GM12878 (cell line): ENCODE data around the gene FAM98C. TPM values are rescaled to one million over a fixed set of nuclear protein-coding genes. Genes with fewer than 3 reads are reported as not detected.

Experiments used
- ATAC-seq: fragments of 200-7000 bp; cut with Tn5 transposase; 3 replicates; pipeline ENCODE4 v1.9.1; 2020; ENCODE audit warnings: mild to moderate bottlenecking, moderate library complexity
- BruUV-seq: library from RNA; stranded (reverse); fragments of 400-500 nt; replicated peaks from 2 replicates; lab custom pipeline; 2021; lab: Mats Ljungman, UMichigan
- CTCF ChIA-PET: fragments of 300-600 bp; sonication (Branson Sonifier 250); formaldehyde crosslinking; extraction: SDS; loops from one replicate; lab custom pipeline; 2021; ENCODE audit warnings: inconsistent platforms; lab: Yijun Ruan, JAX
- POLR2A ChIA-PET: fragments of 350-600 bp; formaldehyde crosslinking; extraction: SDS; loops from one replicate; lab custom pipeline; 2021; ENCODE audit warnings: inconsistent platforms; lab: Charles Lee
- RAD21 ChIA-PET: fragments of 300-600 bp; sonication (Branson Sonifier 250); formaldehyde crosslinking; loops from one replicate; lab custom pipeline; 2023; ENCODE audit warnings: antibody characterized with exemption; ENCODE audit not compliant: unreplicated experiment; lab: Charles Lee
- SMC1A ChIA-PET: fragments of 300-600 bp; sonication (Branson Sonifier 250); formaldehyde crosslinking; loops from one replicate; lab custom pipeline; 2023; ENCODE audit not compliant: unreplicated experiment, uncharacterized antibody; lab: Charles Lee
- DNase-seq: peaks from one replicate; pipeline ENCODE4 v3.0.0-alpha.2; 2011; ENCODE audit warnings: low read depth, low spot score
- FAIRE-seq: peaks from 3 replicates; lab custom pipeline; 2011; peaks lifted over from hg19 to GRCh38; lab: Jason Lieb, UNC
- H2AFZ ChIP-seq: 2 replicates; pipeline ENCODE4 v1.6.0; 2011; ENCODE audit warnings: low read depth, low read length, control low read depth; ENCODE audit not compliant: control insufficient read depth
- H3K27ac ChIP-seq: 2 replicates; pipeline ENCODE4 v1.5.1; 2011; ENCODE audit warnings: control low read depth; ENCODE audit not compliant: control insufficient read depth, insufficient read depth
- H3K27me3 ChIP-seq, 2 experiments: replicated peaks in 1 of 2; 2 replicates each; pipeline versions ENCODE4 v1.6.0 to v1.6.1; 2011; ENCODE audit warnings: low read length in 1 of 2; ENCODE audit not compliant: control insufficient read depth in 2 of 2, insufficient read depth in 2 of 2
- H3K36me3 ChIP-seq, 2 experiments: 2 replicates each; pipeline ENCODE4 v1.5.1; 2011; ENCODE audit warnings: low read length in 1 of 2; ENCODE audit not compliant: control insufficient read depth in 2 of 2, insufficient read depth in 2 of 2
- H3K4me1 ChIP-seq: 2 replicates; pipeline ENCODE4 v1.6.1; 2011; ENCODE audit warnings: mild to moderate bottlenecking, low read length, moderate library complexity, mixed read lengths; ENCODE audit not compliant: control insufficient read depth, insufficient read depth
- H3K4me2 ChIP-seq: 2 replicates; pipeline ENCODE4 v1.6.0; 2011; ENCODE audit warnings: control low read depth; ENCODE audit not compliant: control insufficient read depth, insufficient read depth
- H3K4me3 ChIP-seq: fragments of 200-600 bp; sonication (generic); 2 replicates; pipeline ENCODE4 v1.5.1; 2016
- H3K79me2 ChIP-seq: 2 replicates; pipeline ENCODE4 v1.6.0; 2011; ENCODE audit warnings: low read length; ENCODE audit not compliant: control insufficient read depth, insufficient read depth
- H3K9ac ChIP-seq: 2 replicates; pipeline ENCODE4 v1.8.0; 2011; ENCODE audit warnings: low read length, control low read depth, mixed read lengths; ENCODE audit not compliant: control insufficient read depth, insufficient read depth
- H3K9me3 ChIP-seq: replicated peaks from 3 replicates; pipeline ENCODE4 v1.5.1; 2011; ENCODE audit warnings: mild to moderate bottlenecking, low read length; ENCODE audit not compliant: control insufficient read depth, insufficient read depth
- H4K20me1 ChIP-seq: 2 replicates; pipeline ENCODE4 v1.6.0; 2011; ENCODE audit not compliant: control insufficient read depth, insufficient read depth
- CBFB ChIP-seq: IDR thresholded peaks from 2 replicates; pipeline ENCODE4 v1.6.1; 2016; ENCODE audit warnings: antibody characterized with exemption, low read depth
- GATAD2B ChIP-seq: fragments of 450-650 bp; conservative IDR thresholded peaks from 2 replicates; pipeline ENCODE4 v1.6.1; 2017; ENCODE audit warnings: low read depth, mild to moderate bottlenecking, moderate library complexity
- HCFC1 ChIP-seq: fragments of 150-350 bp; IDR thresholded peaks from 2 replicates; pipeline ENCODE4 v1.6.1; 2014; ENCODE audit warnings: low read length
- HDAC6 ChIP-seq: fragments of 200-600 bp; sonication (generic); IDR thresholded peaks from one replicate; pipeline ENCODE4 v1.8.0; 2017; ENCODE audit warnings: antibody characterized with exemption; ENCODE audit not compliant: unreplicated experiment
- KAT2A ChIP-seq: conservative IDR thresholded peaks from 2 replicates; pipeline ENCODE4 v1.6.1; 2011; ENCODE audit warnings: low read depth, low read length; ENCODE audit not compliant: control insufficient read depth
- KLF5 ChIP-seq: fragments of 450-650 bp; IDR thresholded peaks from 2 replicates; pipeline ENCODE4 v1.6.1; 2014; ENCODE audit warnings: mild to moderate bottlenecking; ENCODE audit not compliant: partially characterized antibody
- NBN ChIP-seq: fragments of 450-650 bp; IDR thresholded peaks from 2 replicates; pipeline ENCODE4 v1.6.1; 2016
- NFIC ChIP-seq: IDR thresholded peaks from 2 replicates; pipeline ENCODE4 v1.6.1; 2012; ENCODE audit warnings: low read depth, mild to moderate bottlenecking, inconsistent platforms, low read length, moderate library complexity
- PML ChIP-seq: IDR thresholded peaks from 2 replicates; pipeline ENCODE4 v1.6.1; 2012; ENCODE audit warnings: low read length, inconsistent platforms
- SP1 ChIP-seq: IDR thresholded peaks from one replicate; pipeline ENCODE4 v1.6.1; 2011; ENCODE audit warnings: low read depth, low read length
- WRNIP1 ChIP-seq: IDR thresholded peaks from 2 replicates; pipeline ENCODE4 v1.6.1; 2011; ENCODE audit warnings: low read depth, low read length, improper control_type of control experiment, borderline replicate concordance
- WGBS: methylation state at CpG from one replicate; pipeline ENCODE4 v1.1.6; 2016; ENCODE audit warnings: low lambda C conversion rate; ENCODE audit not compliant: insufficient replicate concordance, insufficient coverage; ENCODE audit errors: missing lambda C conversion rate; 5-methylcytosine and 5-hydroxymethylcytosine counted together
- in situ Hi-C: fragments of 300-500 bp; cut with MboI; formaldehyde crosslinking; loops from 9 replicates; pipeline ENCODE4 v1.14.3; 2018; ENCODE audit warnings: mixed read lengths
- intact Hi-C: fragments of 100-400 bp; cut with micrococcal nuclease; formaldehyde crosslinking; loops from one replicate; pipeline ENCODE4 v1.14.2; 2022; ENCODE audit not compliant: unreplicated experiment
- polyA plus RNA-seq, 11 experiments: library from polyadenylated mRNA; depleted of rRNA in 4 of 11; unstranded in 6 of 11; stranded (reverse) in 5 of 11; fragments of >200 nt; fragmentation: Nextera tagmentation in 4 of 11; fragmentation: Illumina TruSeq in 1 of 11; extraction: Ambion mirVana in 4 of 11; extraction: Trizol in 1 of 11; gene quantifications; 1 replicate in 1 of 11; 2 replicates in 10 of 11; pipeline versions ENCODE4 v1.2.1 to v1.2.3, GENCODE V29; 2011 to 2016; ENCODE audit warnings: inconsistent platforms in 2 of 11, missing spikeins in 2 of 11, low read depth in 1 of 11
- total RNA-seq, 4 experiments: library from RNA; depleted of rRNA in 3 of 4; stranded (reverse); fragments of >200 nt in 3 of 4; fragmentation: Illumina TruSeq in 1 of 4; extraction: Trizol in 1 of 4; gene quantifications; 2 replicates each; pipeline versions ENCODE4 v1.2.1 to v1.2.3, GENCODE V29; 2013 to 2021
- TF ChIP-seq, protein P1 (sequence below): fragments of 150-350 bp; IDR thresholded peaks from 2 replicates; pipeline ENCODE4 v1.6.1; 2014; ENCODE audit warnings: mild to moderate bottlenecking, low read depth, low read length
- TF ChIP-seq, protein P2 (sequence below): fragments of 450-650 bp; IDR thresholded peaks from 2 replicates; pipeline ENCODE4 v1.6.1; 2018; ENCODE audit warnings: mild to moderate bottlenecking, low read depth, moderate library complexity; ENCODE audit not compliant: partially characterized antibody

Gene FAM98C
- total and polyA plus RNA-seq, 10 of the 15 experiments (the other 5 are each of a cell fraction or from before 2014, with no cell fraction given), result 1.4 to 17.2 (median 9.5) TPM

- Histone ChIP-seq H3K4me3 (no peak overlapping the region), H3K27me3 (no peaks in the 10 kb centered on the region; a peak in 2 of 4 replicates), H3K27ac (no peak overlapping the region), H4K20me1 (no peaks in the 10 kb centered on the region), H3K36me3 (no peaks in the 10 kb centered on the region), H3K4me1 (no peaks in the 10 kb centered on the region; the same call in 1 of the 2 replicates), H3K9me3 (no peaks in the 10 kb centered on the region), H3K79me2 (no peaks in the 10 kb centered on the region), H3K4me2 (no peak overlapping the region), H2AFZ (no peak overlapping the region), H3K9ac (no peak overlapping the region)
- POLR2A ChIA-PET, result interaction anchor here (0.6 kb wide), 2 partner anchors 29 to 188 kb away, joined by 5 to 8 read pairs; no protein-coding TSS in a partner anchor
- DNase-seq, result no peak
- CTCF ChIA-PET, result no interaction called here
- ATAC-seq, result no peak
- intact Hi-C loops (no loop called here), in situ Hi-C loops (no loop called here)
- RAD21 ChIA-PET, result no interaction called here
- TF ChIP-seq HCFC1 (no peak), CBFB (no peak), PML (no peak), NFIC (no peak), NBN (no peak), KAT2A (no peak), KLF5 (no peak), GATAD2B (no peak), WRNIP1 (no peak), SP1 (no peak), HDAC6 (no peak)
- TF ChIP-seq, protein P1, sequence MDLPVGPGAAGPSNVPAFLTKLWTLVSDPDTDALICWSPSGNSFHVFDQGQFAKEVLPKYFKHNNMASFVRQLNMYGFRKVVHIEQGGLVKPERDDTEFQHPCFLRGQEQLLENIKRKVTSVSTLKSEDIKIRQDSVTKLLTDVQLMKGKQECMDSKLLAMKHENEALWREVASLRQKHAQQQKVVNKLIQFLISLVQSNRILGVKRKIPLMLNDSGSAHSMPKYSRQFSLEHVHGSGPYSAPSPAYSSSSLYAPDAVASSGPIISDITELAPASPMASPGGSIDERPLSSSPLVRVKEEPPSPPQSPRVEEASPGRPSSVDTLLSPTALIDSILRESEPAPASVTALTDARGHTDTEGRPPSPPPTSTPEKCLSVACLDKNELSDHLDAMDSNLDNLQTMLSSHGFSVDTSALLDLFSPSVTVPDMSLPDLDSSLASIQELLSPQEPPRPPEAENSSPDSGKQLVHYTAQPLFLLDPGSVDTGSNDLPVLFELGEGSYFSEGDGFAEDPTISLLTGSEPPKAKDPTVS, result no peak
- TF ChIP-seq, protein P2, sequence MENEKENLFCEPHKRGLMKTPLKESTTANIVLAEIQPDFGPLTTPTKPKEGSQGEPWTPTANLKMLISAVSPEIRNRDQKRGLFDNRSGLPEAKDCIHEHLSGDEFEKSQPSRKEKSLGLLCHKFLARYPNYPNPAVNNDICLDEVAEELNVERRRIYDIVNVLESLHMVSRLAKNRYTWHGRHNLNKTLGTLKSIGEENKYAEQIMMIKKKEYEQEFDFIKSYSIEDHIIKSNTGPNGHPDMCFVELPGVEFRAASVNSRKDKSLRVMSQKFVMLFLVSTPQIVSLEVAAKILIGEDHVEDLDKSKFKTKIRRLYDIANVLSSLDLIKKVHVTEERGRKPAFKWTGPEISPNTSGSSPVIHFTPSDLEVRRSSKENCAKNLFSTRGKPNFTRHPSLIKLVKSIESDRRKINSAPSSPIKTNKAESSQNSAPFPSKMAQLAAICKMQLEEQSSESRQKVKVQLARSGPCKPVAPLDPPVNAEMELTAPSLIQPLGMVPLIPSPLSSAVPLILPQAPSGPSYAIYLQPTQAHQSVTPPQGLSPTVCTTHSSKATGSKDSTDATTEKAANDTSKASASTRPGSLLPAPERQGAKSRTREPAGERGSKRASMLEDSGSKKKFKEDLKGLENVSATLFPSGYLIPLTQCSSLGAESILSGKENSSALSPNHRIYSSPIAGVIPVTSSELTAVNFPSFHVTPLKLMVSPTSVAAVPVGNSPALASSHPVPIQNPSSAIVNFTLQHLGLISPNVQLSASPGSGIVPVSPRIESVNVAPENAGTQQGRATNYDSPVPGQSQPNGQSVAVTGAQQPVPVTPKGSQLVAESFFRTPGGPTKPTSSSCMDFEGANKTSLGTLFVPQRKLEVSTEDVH, result no peak
- BruUV-seq, result no TSS peak
- SMC1A ChIA-PET, result interaction anchor here (1.0 kb wide), 1 partner anchor 457 kb away, joined by 3 read pairs; no protein-coding TSS in a partner anchor
- 34% methylated on average over 17 of the region's 18 CpGs for WGBS
- no peak for FAIRE-seq
These were observed 43.5 kb upstream of the FAM98C start for GRCh38 chr19:38359242-38360021.
